Peyer's patch (tissue), 4 donors: Measurements from ENCODE around the gene MLXIP.

ENCODE experiments used
- POLR2A ChIP-seq, 2 donors: fragments of 450-650 bp; IDR thresholded peaks; one replicate each; pipeline ENCODE4 v1.5.1; 2017; ENCODE audit warnings: antibody characterized with exemption in 2 of 2, mild to moderate bottlenecking in 2 of 2, moderate library complexity in 2 of 2
- TF ChIP-seq, protein P1 (sequence below), 6 experiments: fragments of 450-650 bp in 4 of 6; fragments of 200-600 bp in 2 of 6; sonication (generic) in 1 of 6; IDR thresholded peaks; one replicate each; pipeline ENCODE4 v1.5.1; 2017 to 2019; ENCODE audit warnings: antibody characterized with exemption in 6 of 6, mild to moderate bottlenecking in 3 of 6, moderate library complexity in 1 of 6

DNA sequence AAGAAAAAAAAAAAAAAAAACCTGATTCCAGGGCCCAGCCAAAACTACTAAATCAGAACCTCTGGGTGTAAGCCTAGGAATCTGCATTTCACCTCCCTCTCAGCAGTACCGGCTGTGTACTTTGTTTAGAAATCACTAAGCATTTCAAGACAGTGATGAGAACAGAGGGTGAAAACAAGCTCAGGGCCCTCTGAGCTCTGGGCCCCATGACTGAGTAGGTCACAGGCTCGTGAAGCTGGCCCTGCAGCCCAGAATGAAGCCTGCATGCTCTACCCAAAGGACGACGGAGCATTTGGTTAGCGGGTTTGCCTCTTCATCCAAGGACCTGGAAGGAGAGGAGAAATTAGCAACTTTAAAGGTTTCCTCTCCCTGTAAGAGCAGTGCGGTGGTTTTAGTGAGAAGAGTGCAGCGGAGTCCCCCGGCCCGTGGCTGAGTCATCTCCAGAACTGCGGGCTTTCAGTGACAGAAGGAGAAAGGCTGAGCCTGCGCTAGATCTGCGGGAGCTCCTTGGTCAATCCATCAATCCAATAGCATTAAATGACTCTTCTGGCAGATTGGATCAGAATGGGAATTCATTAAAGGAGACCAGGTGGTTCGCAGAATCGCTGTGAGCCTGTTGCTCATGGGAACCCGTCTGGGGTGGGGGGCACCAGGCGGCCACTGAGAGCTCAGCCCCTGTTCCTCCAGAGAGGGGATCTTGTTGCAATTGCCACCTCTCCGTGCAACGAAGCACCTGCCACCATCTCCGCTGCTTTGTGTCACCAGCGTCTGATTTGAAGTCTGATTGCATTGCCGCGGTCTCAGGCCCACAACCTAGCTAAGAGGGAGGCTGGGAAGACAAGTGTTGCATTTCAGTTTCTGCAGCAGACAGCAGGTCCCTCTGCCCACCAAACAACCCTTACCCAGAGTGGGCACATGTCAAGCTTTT is 88.1 kb downstream of the MLXIP start:
- TF ChIP-seq POLR2A (IDR thresholded peaks at IDR 0.05) = no peak
- TF ChIP-seq, protein P1, sequence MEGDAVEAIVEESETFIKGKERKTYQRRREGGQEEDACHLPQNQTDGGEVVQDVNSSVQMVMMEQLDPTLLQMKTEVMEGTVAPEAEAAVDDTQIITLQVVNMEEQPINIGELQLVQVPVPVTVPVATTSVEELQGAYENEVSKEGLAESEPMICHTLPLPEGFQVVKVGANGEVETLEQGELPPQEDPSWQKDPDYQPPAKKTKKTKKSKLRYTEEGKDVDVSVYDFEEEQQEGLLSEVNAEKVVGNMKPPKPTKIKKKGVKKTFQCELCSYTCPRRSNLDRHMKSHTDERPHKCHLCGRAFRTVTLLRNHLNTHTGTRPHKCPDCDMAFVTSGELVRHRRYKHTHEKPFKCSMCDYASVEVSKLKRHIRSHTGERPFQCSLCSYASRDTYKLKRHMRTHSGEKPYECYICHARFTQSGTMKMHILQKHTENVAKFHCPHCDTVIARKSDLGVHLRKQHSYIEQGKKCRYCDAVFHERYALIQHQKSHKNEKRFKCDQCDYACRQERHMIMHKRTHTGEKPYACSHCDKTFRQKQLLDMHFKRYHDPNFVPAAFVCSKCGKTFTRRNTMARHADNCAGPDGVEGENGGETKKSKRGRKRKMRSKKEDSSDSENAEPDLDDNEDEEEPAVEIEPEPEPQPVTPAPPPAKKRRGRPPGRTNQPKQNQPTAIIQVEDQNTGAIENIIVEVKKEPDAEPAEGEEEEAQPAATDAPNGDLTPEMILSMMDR (IDR thresholded peaks at IDR 0.05) = no peak
